Ascending aorta (tissue), 2 donors: Measurements from ENCODE around the gene LTA4H. TPM values are rescaled to one million over a fixed set of nuclear protein-coding genes. Genes with fewer than 3 reads are reported as not detected.

Experiments used
- DNase-seq, 2 donors: peaks; one replicate each; pipeline ENCODE4 v3.0.0-alpha.2; 2019; ENCODE audit warnings: low spot score in 2 of 2
- H3K27ac ChIP-seq, 2 donors: fragments of 200-600 bp; sonication (generic); one replicate each; pipeline ENCODE4 v1.5.1; 2016 to 2017; ENCODE audit warnings: mild to moderate bottlenecking in 1 of 2
- H3K27me3 ChIP-seq: fragments of 200-600 bp; sonication (generic); one replicate; pipeline ENCODE4 v1.5.1; 2017
- H3K36me3 ChIP-seq, 2 donors: fragments of 200-600 bp; sonication (generic); one replicate each; pipeline ENCODE4 v1.5.1; 2016
- H3K4me1 ChIP-seq, 2 donors: fragments of 200-600 bp; sonication (generic); one replicate each; pipeline ENCODE4 v1.5.1; 2016 to 2017; ENCODE audit warnings: mild to moderate bottlenecking in 1 of 2
- H3K4me3 ChIP-seq, 2 donors: fragments of 200-600 bp; sonication (generic); one replicate each; pipeline ENCODE4 v1.5.1; 2016 to 2017; ENCODE audit warnings: mild to moderate bottlenecking in 1 of 2
- H3K9me3 ChIP-seq, 2 donors: fragments of 200-600 bp; sonication (generic); one replicate each; pipeline ENCODE4 v1.5.1; 2016
- intact Hi-C: fragments of 100-400 bp; cut with DNase I; formaldehyde crosslinking; loops from one replicate; pipeline ENCODE4 v1.15.1; 2023
- total RNA-seq: library from RNA; depleted of rRNA; stranded (reverse); fragments of >200 nt; gene quantifications from one replicate; pipeline ENCODE4 v1.1.0, GENCODE V29; 2016
- TF ChIP-seq, protein P1 (sequence below), 3 experiments: fragments of 200-600 bp in 2 of 3; fragments of 450-650 bp in 1 of 3; sonication (generic) in 2 of 3; IDR thresholded peaks; one replicate each; pipeline ENCODE4 v1.5.1; 2016 to 2019; ENCODE audit warnings: antibody characterized with exemption in 3 of 3, mild to moderate bottlenecking in 1 of 3, moderate library complexity in 1 of 3

Gene LTA4H
- total RNA-seq, 1 donor from 2014 or later: 47.3 TPM

DNA sequence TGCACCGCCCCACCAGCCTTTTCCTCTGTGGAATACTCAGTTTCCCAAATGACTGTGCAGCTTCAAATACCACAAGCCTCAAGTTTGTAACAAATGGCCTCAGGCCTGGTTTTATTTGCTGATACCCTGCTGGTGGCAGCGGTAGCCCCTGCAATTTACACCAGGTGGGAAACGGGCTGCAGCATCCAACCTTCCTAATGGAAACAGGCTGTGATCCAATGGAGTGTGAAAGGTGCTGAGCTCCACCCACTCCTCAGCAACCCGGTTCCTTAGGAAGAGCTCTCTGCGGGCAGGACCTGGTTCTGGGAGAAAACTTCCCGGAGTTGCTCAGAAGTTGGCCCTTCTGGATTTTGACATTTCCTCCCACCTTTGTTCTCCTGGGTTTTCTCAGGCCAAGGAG, 41.7 kb upstream of the LTA4H start:
- Histone ChIP-seq H3K4me1 (no peaks in the 10 kb centered on the region), H3K4me3 (no peak overlapping the region), H3K27ac (no peak overlapping the region), H3K9me3 (no peaks in the 10 kb centered on the region), H3K36me3 (no peaks in the 10 kb centered on the region), H3K27me3 (no peaks in the 10 kb centered on the region)
- intact Hi-C loops: no loop called here
- no peak for DNase-seq
- TF ChIP-seq, protein P1, sequence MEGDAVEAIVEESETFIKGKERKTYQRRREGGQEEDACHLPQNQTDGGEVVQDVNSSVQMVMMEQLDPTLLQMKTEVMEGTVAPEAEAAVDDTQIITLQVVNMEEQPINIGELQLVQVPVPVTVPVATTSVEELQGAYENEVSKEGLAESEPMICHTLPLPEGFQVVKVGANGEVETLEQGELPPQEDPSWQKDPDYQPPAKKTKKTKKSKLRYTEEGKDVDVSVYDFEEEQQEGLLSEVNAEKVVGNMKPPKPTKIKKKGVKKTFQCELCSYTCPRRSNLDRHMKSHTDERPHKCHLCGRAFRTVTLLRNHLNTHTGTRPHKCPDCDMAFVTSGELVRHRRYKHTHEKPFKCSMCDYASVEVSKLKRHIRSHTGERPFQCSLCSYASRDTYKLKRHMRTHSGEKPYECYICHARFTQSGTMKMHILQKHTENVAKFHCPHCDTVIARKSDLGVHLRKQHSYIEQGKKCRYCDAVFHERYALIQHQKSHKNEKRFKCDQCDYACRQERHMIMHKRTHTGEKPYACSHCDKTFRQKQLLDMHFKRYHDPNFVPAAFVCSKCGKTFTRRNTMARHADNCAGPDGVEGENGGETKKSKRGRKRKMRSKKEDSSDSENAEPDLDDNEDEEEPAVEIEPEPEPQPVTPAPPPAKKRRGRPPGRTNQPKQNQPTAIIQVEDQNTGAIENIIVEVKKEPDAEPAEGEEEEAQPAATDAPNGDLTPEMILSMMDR (IDR thresholded peaks at IDR 0.05): no peak

DNA sequence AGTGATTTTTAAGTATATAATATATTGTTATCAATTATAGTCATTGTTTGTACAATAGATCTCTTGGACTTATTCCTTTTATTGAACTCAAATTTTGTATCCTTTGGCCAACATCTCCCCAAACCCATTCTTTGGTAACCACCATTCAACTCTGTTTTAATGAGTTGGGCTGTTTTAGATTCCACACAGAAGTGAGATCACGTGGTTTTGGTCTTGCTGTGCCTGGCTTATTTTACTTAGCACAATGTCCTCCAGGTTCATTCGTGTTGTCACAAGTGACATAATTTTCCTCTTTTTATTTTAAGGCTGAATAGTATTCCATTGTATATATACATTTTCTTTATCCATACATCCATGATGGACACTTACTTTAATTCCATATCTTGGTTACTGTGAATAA, 40.2 kb upstream of the LTA4H start:
- no peak for DNase-seq
- Histone ChIP-seq H3K4me3 (no peak overlapping the region), H3K27ac (no peak overlapping the region), H3K4me1 (no peaks in the 10 kb centered on the region), H3K36me3 (no peaks in the 10 kb centered on the region), H3K27me3 (no peaks in the 10 kb centered on the region), H3K9me3 (no peaks in the 10 kb centered on the region)
- TF ChIP-seq, protein P1 (IDR thresholded peaks at IDR 0.05): no peak
- intact Hi-C loops: no loop called here

DNA sequence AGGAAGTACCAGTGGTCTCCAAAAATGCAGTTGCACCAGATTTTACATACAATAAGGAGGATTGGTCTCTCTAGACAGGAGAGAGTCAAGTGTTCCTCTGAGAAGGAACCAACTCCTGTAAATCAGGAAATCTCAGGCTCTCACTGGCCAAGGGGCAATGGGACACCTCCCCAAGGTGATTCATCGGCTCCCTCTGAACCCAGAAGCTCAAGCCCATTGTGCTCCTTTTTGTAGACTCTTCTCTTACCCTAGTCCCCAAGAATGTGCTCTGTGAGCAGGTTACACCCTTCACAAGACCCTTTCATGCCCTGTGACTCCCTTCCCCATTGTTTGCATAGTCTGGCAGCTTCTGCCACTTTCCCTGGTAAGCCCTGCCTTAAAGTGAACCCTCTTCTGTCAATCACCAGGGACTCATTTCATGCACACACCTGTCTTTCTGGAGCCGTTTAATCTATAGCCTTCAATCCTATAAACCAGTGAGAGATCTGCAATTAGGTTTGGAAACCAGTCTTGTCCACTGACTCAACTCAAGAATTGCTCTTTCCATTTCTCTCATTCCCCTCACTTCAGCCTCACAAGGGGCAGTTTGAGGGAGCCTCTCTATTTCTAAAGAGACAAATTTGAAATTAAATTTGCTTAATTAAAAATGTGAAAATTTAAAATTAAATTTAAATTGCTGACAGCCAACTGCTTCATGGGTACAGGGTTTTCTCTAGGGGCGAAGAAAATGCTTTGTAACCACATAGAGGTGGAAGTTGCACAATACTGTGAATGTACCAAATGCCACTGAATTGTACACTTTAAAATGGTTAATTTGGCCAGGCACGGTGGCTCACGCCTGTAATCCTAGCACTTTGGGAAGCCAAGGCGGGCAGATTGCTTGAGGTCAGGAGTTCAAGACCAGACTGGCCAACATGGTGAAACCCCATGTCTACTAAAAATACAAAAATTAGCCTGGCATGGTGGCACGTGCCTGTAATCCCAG, 38.3 kb upstream of the LTA4H start:
- DNase-seq: no peak
- intact Hi-C loops: no loop called here
- no peak overlapping the region for H3K4me3 ChIP-seq

DNA sequence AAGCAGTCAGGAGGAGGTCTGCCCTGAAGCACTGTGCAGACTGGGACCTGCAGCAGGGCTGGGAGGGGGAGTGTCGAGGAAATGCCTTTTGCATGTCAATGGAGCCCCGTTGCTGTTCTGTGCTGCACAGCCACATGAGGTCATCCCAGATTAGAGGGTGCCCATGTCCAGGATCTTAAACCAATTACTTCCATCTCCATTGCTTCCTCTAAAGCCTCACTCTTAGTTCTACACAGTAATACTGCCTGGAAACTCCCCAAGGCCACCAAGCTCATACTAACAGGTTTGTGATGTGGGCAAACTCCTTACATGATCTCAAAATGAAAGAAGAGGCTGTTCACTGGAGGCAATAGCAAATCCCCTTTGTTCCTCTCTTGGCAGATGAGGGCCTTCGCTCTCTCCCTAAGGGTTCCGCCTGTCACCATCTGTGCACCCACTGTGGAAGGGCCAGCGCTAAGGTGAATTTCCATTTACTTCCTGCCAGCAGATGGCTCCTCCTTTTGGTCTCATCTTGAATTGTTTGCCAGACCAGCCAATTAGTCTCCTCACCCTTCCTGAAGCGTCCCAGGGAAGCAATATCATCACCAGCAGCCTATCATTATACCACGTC, 35.4 kb upstream of the LTA4H start:
- H3K36me3 ChIP-seq: no peaks in the 10 kb centered on the region
- no peak overlapping the region for H3K27ac ChIP-seq
- TF ChIP-seq, protein P1 (IDR thresholded peaks at IDR 0.05): no peak

More for the DNA sequence above, 38.3 kb upstream of the LTA4H start:
- H3K4me1 ChIP-seq: no peaks in the 10 kb centered on the region
- no peaks in the 10 kb centered on the region for H3K36me3 ChIP-seq
- TF ChIP-seq, protein P1 (IDR thresholded peaks at IDR 0.05): no peak
- no peak overlapping the region for H3K27ac ChIP-seq
- H3K27me3 ChIP-seq: no peaks in the 10 kb centered on the region
- H3K9me3 ChIP-seq: no peaks in the 10 kb centered on the region

DNA sequence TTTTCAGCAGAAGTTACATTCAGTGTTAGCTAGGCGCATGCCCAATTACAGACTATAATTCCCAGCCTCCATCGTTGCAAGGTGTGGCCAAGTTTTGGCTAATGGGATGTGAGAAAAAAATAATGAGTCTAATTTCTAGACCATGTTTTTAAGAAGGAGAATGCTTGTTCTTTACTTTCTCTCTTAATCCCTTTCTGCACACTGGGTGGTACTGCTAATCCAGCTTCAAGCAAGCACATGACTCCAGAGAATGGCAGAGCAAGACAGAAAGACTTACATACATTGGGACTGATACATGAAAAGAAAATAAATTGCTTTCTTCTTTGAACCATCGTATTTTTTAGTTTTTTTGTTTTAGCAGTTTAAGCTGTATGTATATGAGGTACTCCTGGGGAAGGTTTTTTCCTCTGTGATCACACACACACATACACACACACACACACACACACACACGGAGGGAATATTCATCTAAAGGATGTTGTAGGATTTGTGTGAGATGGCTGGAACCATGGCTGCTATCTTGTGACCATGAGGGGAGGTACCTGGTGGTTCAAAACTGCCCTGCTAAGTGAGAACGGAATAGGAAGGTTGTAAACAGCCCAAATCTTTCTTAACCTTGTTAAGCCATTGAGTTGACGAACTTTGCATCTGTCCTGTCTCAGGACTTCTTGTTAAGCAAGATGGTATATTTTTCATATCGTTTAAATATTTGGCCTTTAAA, 34.3 kb upstream of the LTA4H start:
- H3K4me3 ChIP-seq: no peak overlapping the region
- no peaks in the 10 kb centered on the region for H3K27me3 ChIP-seq
- H3K9me3 ChIP-seq: no peaks in the 10 kb centered on the region
- intact Hi-C loops: no loop called here
- TF ChIP-seq, protein P1 (IDR thresholded peaks at IDR 0.05): no peak
- DNase-seq: no peak
- H3K27ac ChIP-seq: no peak overlapping the region
- no peaks in the 10 kb centered on the region for H3K36me3 ChIP-seq
- H3K4me1 ChIP-seq: no peaks in the 10 kb centered on the region

More for the DNA sequence above, 35.4 kb upstream of the LTA4H start:
- Histone ChIP-seq H3K4me3 (no peak overlapping the region), H3K27me3 (no peaks in the 10 kb centered on the region), H3K4me1 (no peaks in the 10 kb centered on the region), H3K9me3 (no peaks in the 10 kb centered on the region)
- intact Hi-C loops: no loop called here
- no peak for DNase-seq
